Brain pericyte (primary cell): Measurements from ENCODE around the gene GORASP1.

Source experiments
- DNase-seq: peaks from one replicate; pipeline ENCODE4 v3.0.0-alpha.2; 2012; ENCODE audit warnings: low read depth, low spot score

Gene GORASP1

GRCh38 chr3:39141171-39141995, 34.0 kb upstream of the GORASP1 start:
- no peak for DNase-seq

- DNase-seq, result no peak
Measured at GRCh38 chr3:39140341-39140971, 33.0 kb upstream of the GORASP1 start.

GRCh38 chr3:39139442-39139841, 32.0 kb upstream of the GORASP1 start:
- DNase-seq, result no peak

GRCh38 chr3:39138804-39139415, 31.5 kb upstream of the GORASP1 start:
- no peak for DNase-seq

GRCh38 chr3:39137991-39138803, 30.8 kb upstream of the GORASP1 start:
- no peak for DNase-seq

GRCh38 chr3:39137435-39137936, 30.1 kb upstream of the GORASP1 start:
- no peak for DNase-seq

- DNase-seq, result no peak
Measured at GRCh38 chr3:39136533-39137434, 29.4 kb upstream of the GORASP1 start.

- no peak for DNase-seq
Measured at GRCh38 chr3:39135170-39135805, 27.9 kb upstream of the GORASP1 start.

GRCh38 chr3:39134305-39134704, 26.9 kb upstream of the GORASP1 start:
- DNase-seq, result no peak

GRCh38 chr3:39133822-39134221, 26.4 kb upstream of the GORASP1 start:
- no peak for DNase-seq

- DNase-seq, result no peak
Measured at GRCh38 chr3:39133093-39133490, 25.7 kb upstream of the GORASP1 start.

GRCh38 chr3:39132096-39133092, 25.0 kb upstream of the GORASP1 start:
- no peak for DNase-seq

GRCh38 chr3:39130693-39131265, 23.4 kb upstream of the GORASP1 start:
- no peak for DNase-seq

GRCh38 chr3:39130026-39130425, 22.6 kb upstream of the GORASP1 start:
- no peak for DNase-seq

GRCh38 chr3:39128951-39129350, 21.5 kb upstream of the GORASP1 start:
- DNase-seq, result no peak

GRCh38 chr3:39127908-39128304, 20.5 kb upstream of the GORASP1 start:
- DNase-seq, result no peak

- no peak for DNase-seq
Measured at GRCh38 chr3:39127269-39127907, 20.0 kb upstream of the GORASP1 start.

- DNase-seq, result no peak
Measured at GRCh38 chr3:39126532-39127071, 19.2 kb upstream of the GORASP1 start.
